Stimulated activated CD4-positive, alpha-beta T cell treated with anti-CD3 and anti-CD28 coated beads, Interleukin-2, amount 100 ng/mL, for 24 hours (primary cell): ENCODE data around the gene MAGEA2.
"Not testable (repeated sequence)": the region's sequence is repeated elsewhere in the genome, so short reads cannot be mapped to it uniquely, and the experiment has no call there.

Source experiments
- DNase-seq, 2 donors: peaks; one replicate each; pipeline ENCODE4 v3.0.0-alpha.2; 2020

MAGEA2 gene

GRCh38 chrX:152753686-152754650, at the start of gene MAGEA2:
TSS of gene MAGEA2 (minus strand) at chrX:152753842. CDS start at chrX:152751363, 2,479 bp downstream.
- not testable (repeated sequence) for DNase-seq

GRCh38 chrX:152798945-152799344, 45.3 kb upstream of the MAGEA2 start:
- no peak for DNase-seq

- not testable (repeated sequence) for DNase-seq
Observed at GRCh38 chrX:152787062-152787461, 33.4 kb upstream of the MAGEA2 start.

GRCh38 chrX:152769549-152770289, 16.1 kb upstream of the MAGEA2 start, which contains the start of gene MAGEA6:
TSS of gene MAGEA6 (minus strand) at chrX:152769689. CDS start at chrX:152767650, 2,039 bp downstream.
- not testable (repeated sequence) for DNase-seq

- DNase-seq = not testable (repeated sequence)
Observed at GRCh38 chrX:152766562-152766961, 12.9 kb upstream of the MAGEA2 start.

GRCh38 chrX:152761582-152761981, 7.9 kb upstream of the MAGEA2 start:
- DNase-seq = not testable (repeated sequence)

- DNase-seq = not testable (repeated sequence)
Observed at GRCh38 chrX:152759544-152759943, 5.9 kb upstream of the MAGEA2 start.

- not testable (repeated sequence) for DNase-seq
Observed at GRCh38 chrX:152758918-152759317, 5.3 kb upstream of the MAGEA2 start, which contains the start of gene CSAG3. TSS of gene CSAG3 (plus strand) at chrX:152759218.

- not testable (repeated sequence) for DNase-seq
Observed at GRCh38 chrX:152754871-152755270, 1.2 kb upstream of the MAGEA2 start.

GRCh38 chrX:152738560-152738959, 15.1 kb downstream of the MAGEA2 start:
- no peak for DNase-seq

GRCh38 chrX:152736528-152736927, 17.1 kb downstream of the MAGEA2 start:
- DNase-seq = not testable (repeated sequence)

GRCh38 chrX:152735860-152736511, 17.7 kb downstream of the MAGEA2 start:
- no peak for DNase-seq

GRCh38 chrX:152735101-152735500, 18.5 kb downstream of the MAGEA2 start:
- no peak for DNase-seq

GRCh38 chrX:152734143-152734858, 19.3 kb downstream of the MAGEA2 start:
- DNase-seq = not testable (repeated sequence)

- DNase-seq = no peak
Observed at GRCh38 chrX:152733261-152733975, 20.2 kb downstream of the MAGEA2 start, which contains the start of the genes CSAG1 and MAGEA12. TSS of gene CSAG1 (minus strand) at chrX:152733721. CDS start at chrX:152732460, 1,261 bp downstream. TSS of gene MAGEA12 (plus strand) at chrX:152733757. CDS start at chrX:152736162, 2,405 bp downstream.

GRCh38 chrX:152725409-152725808, 28.2 kb downstream of the MAGEA2 start:
- DNase-seq = no peak

GRCh38 chrX:152713815-152714787, 39.5 kb downstream of the MAGEA2 start, which contains the start of gene MAGEA2B:
TSS of gene MAGEA2B (plus strand) at chrX:152714628. CDS start at chrX:152717107, 2,479 bp downstream.
- not testable (repeated sequence) for DNase-seq

- not testable (repeated sequence) for DNase-seq
Observed at GRCh38 chrX:152713195-152713594, 40.4 kb downstream of the MAGEA2 start.

GRCh38 chrX:152709173-152709572, 44.5 kb downstream of the MAGEA2 start, which contains the start of gene CSAG2:
TSS of gene CSAG2 (minus strand) at chrX:152709273. CDS start at chrX:152709112, 161 bp downstream.
- DNase-seq = not testable (repeated sequence)
